Psoas muscle (tissue), 8 donors: ENCODE data around the gene TMEM204. TPM values are rescaled to one million over a fixed set of nuclear protein-coding genes. Genes with fewer than 3 reads are reported as not detected.

Source experiments
- ATAC-seq, 4 donors: fragments of 200-7000 bp; cut with Tn5 transposase; one replicate each; pipeline ENCODE4 v1.9.1; 2020; ENCODE audit warnings: moderate library complexity in 3 of 4, mild to moderate bottlenecking in 2 of 4
- DNase-seq, 2 donors: peaks; one replicate each; pipeline ENCODE4 v3.0.0-alpha.2; 2020
- H3K27ac ChIP-seq: fragments of 200-600 bp; one replicate; pipeline ENCODE4 v1.8.0; 2022
- H3K27me3 ChIP-seq, 3 donors: fragments of 200-600 bp in 1 of 3; one replicate each; pipeline versions ENCODE4 v1.6.1 to v1.8.0; 2013 to 2022; ENCODE audit warnings: low read length in 2 of 3, mild to moderate bottlenecking in 2 of 3, moderate library complexity in 1 of 3; ENCODE audit not compliant: insufficient read depth in 3 of 3
- H3K36me3 ChIP-seq, 2 donors: fragments of 200-600 bp in 1 of 2; one replicate each; pipeline versions ENCODE4 v1.6.1 to v1.8.0; 2013 to 2022; ENCODE audit warnings: low read depth in 1 of 2, mild to moderate bottlenecking in 1 of 2, moderate library complexity in 1 of 2; ENCODE audit not compliant: insufficient read depth in 1 of 2
- H3K4me1 ChIP-seq: fragments of 200-600 bp; one replicate; pipeline ENCODE4 v1.8.0; 2022
- H3K4me3 ChIP-seq: fragments of 200-600 bp; one replicate; pipeline ENCODE4 v1.8.0; 2022; ENCODE audit warnings: mild to moderate bottlenecking
- H3K9me3 ChIP-seq: fragments of 200-600 bp; one replicate; pipeline ENCODE4 v1.8.0; 2022
- WGBS, 3 donors: extraction: QIAGEN DNeasy Blood & Tissue Kit; methylation state at CpG; one replicate each; pipeline versions ENCODE4 v1.1.6 to v1.1.7; 2013; 5-methylcytosine and 5-hydroxymethylcytosine counted together
- intact Hi-C, 2 donors: fragments of 100-400 bp; cut with DNase I; formaldehyde crosslinking; loops; one replicate each; pipeline versions ENCODE4 v1.11.0 to v1.14.2; 2022
- polyA plus RNA-seq, 3 donors: library from polyadenylated mRNA; stranded (reverse); fragments of 200-250 nt; gene quantifications; one replicate each; pipeline ENCODE4 v1.2.3, GENCODE V29; 2013
- total RNA-seq, 4 donors: library from RNA; stranded (reverse); fragmentation: NEBNext Ultra II Directional in 2 of 4; extraction: Animal tissue kit (Norgen Biotek cat#: 25700) in 2 of 4; gene quantifications; one replicate each; pipeline versions ENCODE4 v1.2.1 to v1.2.4, GENCODE V29; 2021 to 2023
- TF ChIP-seq, protein P1 (sequence below): fragments of 200-600 bp; IDR thresholded peaks from one replicate; pipeline ENCODE4 v1.8.0; 2022; ENCODE audit warnings: antibody characterized with exemption
- donor health status: healthy with polysubstance abuse.
- donor health status: DM: no; HTN: no; CAD: no; lungs with moderate emphysema.
- donor health status: Bipolar disorder and iron deficiency.
- donor health status: healthy.
- donor health status: DM: yes; HTN: yes; CAD: no.
- donor health status: DM: no; HTN: no; CAD: no.
- donor health status: DM: no; HTN: no; CAD: no.
- donor health status: DM: yes; HTN: yes; CAD: no.

Gene TMEM204
- total and polyA plus RNA-seq, 7 donors = 7.5 to 22.3 (median 11.8) TPM

DNA sequence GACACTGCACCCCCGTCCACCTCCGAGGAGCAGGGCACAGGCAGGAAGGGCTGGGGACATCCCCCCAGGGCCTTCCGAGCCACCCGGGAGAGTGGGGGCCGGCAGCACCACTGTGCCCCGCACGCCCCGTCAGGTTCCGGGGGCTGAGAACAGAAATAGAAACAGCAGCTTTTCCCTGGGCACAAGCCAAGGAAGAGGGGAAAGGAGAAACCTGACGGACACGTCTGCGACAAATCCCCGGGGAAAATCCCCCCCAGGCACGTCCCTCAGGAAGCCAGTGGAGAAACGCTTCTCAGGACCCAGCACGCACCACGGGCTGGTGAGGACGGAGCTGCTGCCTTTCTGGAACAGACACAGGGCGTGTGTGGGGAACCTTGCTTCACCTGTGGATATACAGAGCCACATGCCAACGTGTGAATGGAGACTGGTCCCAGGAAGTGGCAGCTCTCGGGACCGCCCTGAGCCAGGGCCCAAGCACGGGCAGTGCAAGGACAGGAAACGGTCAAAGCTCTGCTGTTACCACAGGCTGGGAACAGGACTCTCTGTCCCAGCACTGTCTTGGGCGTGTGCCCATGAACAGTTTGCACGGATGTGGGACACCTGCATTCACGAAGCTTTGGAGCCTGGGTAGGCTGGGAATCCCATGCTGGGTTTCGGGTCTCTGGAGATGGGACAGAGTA lies 1.2 kb upstream of the TMEM204 start:
- ATAC-seq (peak; percentile 86 to 90 (median 87)), DNase-seq (peak; percentile 87 to 95)
- TF ChIP-seq, protein P1, sequence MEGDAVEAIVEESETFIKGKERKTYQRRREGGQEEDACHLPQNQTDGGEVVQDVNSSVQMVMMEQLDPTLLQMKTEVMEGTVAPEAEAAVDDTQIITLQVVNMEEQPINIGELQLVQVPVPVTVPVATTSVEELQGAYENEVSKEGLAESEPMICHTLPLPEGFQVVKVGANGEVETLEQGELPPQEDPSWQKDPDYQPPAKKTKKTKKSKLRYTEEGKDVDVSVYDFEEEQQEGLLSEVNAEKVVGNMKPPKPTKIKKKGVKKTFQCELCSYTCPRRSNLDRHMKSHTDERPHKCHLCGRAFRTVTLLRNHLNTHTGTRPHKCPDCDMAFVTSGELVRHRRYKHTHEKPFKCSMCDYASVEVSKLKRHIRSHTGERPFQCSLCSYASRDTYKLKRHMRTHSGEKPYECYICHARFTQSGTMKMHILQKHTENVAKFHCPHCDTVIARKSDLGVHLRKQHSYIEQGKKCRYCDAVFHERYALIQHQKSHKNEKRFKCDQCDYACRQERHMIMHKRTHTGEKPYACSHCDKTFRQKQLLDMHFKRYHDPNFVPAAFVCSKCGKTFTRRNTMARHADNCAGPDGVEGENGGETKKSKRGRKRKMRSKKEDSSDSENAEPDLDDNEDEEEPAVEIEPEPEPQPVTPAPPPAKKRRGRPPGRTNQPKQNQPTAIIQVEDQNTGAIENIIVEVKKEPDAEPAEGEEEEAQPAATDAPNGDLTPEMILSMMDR = no peak
- WGBS, 3 donors = 34 to 41% (median 36%) methylated on average over 28 of the region's 28 CpGs
- Histone ChIP-seq H3K27ac (peak overlapping the region; percentile 79), H3K4me3 (no peak overlapping the region), H3K9me3 (no peaks in the 10 kb centered on the region), H3K27me3 (no peaks in the 10 kb centered on the region), H3K4me1 (peaks cover 11% of the 10 kb centered on the region), H3K36me3 (no peaks in the 10 kb centered on the region)
- intact Hi-C loops = loop anchor here in 1 of 2 donors (5.0 kb wide), 1 partner anchor 40 kb away; the partner anchor contains the start of gene TELO2

DNA sequence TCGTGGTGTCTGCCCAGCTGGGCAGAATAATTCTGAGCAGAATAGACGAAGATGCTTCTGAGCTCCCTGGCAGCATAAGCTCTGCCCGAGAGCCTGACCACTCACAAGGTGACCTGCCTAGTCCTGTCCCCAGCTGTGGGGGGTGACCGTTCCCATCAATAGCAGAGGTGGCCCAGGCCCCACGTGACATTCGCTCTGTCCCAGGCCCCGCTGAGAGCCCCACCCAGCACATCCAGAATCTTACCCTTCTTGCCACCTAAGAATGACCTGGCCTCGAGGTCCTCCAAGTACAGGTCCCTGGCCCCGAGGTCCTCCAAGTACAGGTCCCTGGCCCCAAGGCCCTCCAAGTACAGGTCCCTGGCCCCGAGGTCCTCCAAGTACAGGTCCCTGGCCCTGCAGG lies 695 bp upstream of the TMEM204 start:
- TF ChIP-seq, protein P1 = no peak
- ATAC-seq (peak in 3 of 4 donors; percentile 16 to 28 (median 23)), DNase-seq (no peak)
- Histone ChIP-seq H3K27ac (peak overlapping the region; percentile 79), H3K27me3 (no peaks in the 10 kb centered on the region), H3K9me3 (no peaks in the 10 kb centered on the region), H3K36me3 (peaks cover 0 to 1% of the 10 kb centered on the region in 2 donors), H3K4me3 (peak overlapping the region; percentile 72), H3K4me1 (peaks cover 11% of the 10 kb centered on the region)
- intact Hi-C loops = loop anchor here in 1 of 2 donors (5.0 kb wide), 1 partner anchor 40 kb away; the partner anchor contains the start of gene TELO2
- 63 to 70% (median 66%) methylated on average over 10 of the region's 10 CpGs for WGBS, 3 donors

DNA sequence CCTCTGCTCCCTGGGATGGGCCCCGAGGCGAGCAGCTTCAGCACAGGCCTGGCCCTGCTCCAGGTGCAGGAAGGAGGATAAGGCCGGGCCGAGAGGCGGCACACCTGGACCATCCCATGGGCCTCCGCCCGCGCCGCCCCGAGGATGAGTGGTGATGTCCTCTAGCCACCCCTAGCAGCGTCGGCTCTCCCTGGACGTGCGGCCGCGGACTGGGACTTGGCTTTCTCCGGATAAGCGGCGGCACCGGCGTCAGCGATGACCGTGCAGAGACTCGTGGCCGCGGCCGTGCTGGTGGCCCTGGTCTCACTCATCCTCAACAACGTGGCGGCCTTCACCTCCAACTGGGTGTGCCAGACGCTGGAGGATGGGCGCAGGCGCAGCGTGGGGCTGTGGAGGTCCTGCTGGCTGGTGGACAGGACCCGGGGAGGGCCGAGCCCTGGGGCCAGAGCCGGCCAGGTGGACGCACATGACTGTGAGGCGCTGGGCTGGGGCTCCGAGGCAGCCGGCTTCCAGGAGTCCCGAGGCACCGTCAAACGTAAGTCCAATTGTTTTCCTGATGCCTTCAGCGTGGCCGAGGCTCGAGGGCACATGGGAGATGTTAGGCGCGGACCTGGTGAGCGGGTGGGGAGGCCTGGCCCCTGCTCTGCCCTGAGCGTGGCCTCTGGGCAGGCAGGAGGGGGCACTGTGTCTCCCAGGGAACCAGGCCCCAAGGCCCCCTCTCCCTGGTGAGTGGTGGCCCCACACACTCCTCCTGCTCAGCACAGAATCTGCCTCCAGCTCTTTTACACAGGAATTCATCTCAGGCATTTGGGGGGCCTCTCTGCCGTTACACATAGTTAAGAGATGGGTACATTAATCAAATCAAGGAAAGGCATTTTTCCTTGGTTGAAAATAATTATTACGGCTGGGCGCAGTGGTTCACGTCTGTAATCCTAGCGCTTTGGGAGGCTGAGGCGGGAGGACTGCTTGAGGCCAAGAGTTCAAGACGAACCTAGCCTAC lies 855 bp downstream of the TMEM204 start:
- DNase-seq (peak in 1 of 2 donors; percentile 69), ATAC-seq (no peak)
- H3K36me3 ChIP-seq = peaks cover 0 to 4% of the 10 kb centered on the region in 2 donors
- WGBS, 3 donors = 60 to 67% (median 66%) methylated on average over 55 to 57 of the region's 57 CpGs
- no peaks in the 10 kb centered on the region for H3K27me3 ChIP-seq
- H3K4me1 ChIP-seq = peaks cover 11% of the 10 kb centered on the region
- no peaks in the 10 kb centered on the region for H3K9me3 ChIP-seq
- intact Hi-C loops = loop anchor here in 1 of 2 donors (5.0 kb wide), 1 partner anchor 42 kb away; the partner anchor contains the start of gene TELO2
- peak overlapping the region; percentile 72 for H3K4me3 ChIP-seq
- peak overlapping the region; percentile 76 for H3K27ac ChIP-seq
- TF ChIP-seq, protein P1 = no peak

DNA sequence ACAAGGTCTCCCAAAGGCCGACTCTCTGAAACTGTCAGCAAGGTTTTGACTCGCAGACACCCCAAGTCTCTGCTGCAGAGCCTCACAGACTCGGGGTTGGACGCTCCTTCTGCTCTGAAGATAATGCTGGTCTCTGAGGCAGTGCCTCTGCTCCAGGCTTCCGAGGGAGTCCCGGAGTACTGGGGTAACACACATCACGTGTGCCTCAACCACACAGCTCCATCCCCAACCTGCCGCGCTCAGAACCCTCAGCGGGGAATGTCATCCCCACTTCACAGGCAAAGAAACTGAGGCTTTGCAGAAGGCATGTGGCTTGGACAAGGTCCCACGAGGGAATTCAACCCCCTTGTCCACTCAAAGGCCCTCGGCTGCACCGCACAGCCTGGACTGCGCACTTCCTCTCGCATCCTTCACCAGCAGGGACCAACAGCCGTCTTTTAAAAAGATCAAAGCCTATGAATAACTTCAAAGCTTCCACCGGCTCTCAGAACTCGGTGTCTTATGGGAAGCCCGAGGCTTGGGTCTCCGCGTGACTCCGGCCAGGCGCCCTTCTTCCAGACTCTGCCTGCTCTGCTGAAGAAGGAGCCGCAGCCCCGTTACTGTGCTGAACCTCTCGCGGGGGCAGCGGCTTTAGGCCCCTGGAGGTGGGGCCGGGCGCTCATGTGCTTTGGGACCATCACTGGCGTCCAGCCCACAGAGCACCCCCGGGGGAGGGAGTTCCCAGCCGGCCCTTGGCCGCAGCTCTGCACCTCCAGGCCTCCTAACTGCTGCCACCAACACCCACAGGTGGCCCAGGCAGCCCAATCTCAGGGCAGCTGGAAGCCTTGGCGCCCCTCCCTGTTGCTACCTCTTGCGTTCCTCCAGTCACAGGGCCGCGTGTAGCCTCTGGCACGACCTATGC lies 2.2 kb downstream of the TMEM204 start:
- H3K4me1 ChIP-seq = peaks cover 11% of the 10 kb centered on the region
- H3K27me3 ChIP-seq = no peaks in the 10 kb centered on the region
- peaks cover 0 to 13% of the 10 kb centered on the region in 2 donors for H3K36me3 ChIP-seq
- H3K27ac ChIP-seq = peak overlapping the region; percentile 76
- no peaks in the 10 kb centered on the region for H3K9me3 ChIP-seq
- peak overlapping the region; percentile 72 for H3K4me3 ChIP-seq
- DNase-seq (peak in 1 of 2 donors; percentile 53), ATAC-seq (no peak)
- TF ChIP-seq, protein P1 = no peak
- intact Hi-C loops = no loop called here
- WGBS, 3 donors = 58 to 60% (median 58%) methylated on average over 36 to 39 of the region's 39 CpGs
